Measurements from ENCODE around the gene SKAP1. TPM values are rescaled to one million over a fixed set of nuclear protein-coding genes. Genes with fewer than 3 reads are reported as not detected.

SKAP1 gene
- total RNA-seq, 1 donor from 2014 or later, result 51.9 TPM

DNA sequence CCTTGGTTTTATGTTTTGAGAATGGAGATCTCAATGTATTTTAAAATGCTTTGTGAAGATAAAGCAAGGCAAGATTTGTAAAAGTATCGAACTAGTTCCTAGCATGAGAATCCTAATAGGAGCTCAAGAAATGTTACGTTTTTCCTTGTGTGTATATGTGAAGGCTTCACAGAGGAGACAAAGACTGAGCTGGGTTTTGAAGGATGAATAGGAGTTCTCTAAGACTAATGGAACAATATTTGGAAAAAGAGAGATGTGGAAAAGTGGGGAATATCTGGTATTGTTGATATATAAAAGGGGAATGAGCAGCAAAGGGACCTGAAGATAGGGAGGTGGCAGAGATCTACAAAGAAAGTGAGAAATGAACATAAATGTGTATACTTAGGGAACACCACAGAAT lies 195.1 kb downstream of the SKAP1 start:
- Mint-ChIP-seq H3K27me3 (ENCODE audit: insufficient read depth) (no peaks in the 10 kb centered on the region), H3K9me3 (no peaks in the 10 kb centered on the region), H3K27ac (no peak overlapping the region), H3K36me3 (ENCODE audit: low read depth) (peaks cover 14% of the 10 kb centered on the region), H3K4me3 (no peak overlapping the region), H3K4me1 (ENCODE audit: low read depth) (peaks cover 28% of the 10 kb centered on the region)
- DNase-seq (ENCODE audit: low spot score), result no peak
- intact Hi-C loops (cut with micrococcal nuclease), result no loop called here

DNA sequence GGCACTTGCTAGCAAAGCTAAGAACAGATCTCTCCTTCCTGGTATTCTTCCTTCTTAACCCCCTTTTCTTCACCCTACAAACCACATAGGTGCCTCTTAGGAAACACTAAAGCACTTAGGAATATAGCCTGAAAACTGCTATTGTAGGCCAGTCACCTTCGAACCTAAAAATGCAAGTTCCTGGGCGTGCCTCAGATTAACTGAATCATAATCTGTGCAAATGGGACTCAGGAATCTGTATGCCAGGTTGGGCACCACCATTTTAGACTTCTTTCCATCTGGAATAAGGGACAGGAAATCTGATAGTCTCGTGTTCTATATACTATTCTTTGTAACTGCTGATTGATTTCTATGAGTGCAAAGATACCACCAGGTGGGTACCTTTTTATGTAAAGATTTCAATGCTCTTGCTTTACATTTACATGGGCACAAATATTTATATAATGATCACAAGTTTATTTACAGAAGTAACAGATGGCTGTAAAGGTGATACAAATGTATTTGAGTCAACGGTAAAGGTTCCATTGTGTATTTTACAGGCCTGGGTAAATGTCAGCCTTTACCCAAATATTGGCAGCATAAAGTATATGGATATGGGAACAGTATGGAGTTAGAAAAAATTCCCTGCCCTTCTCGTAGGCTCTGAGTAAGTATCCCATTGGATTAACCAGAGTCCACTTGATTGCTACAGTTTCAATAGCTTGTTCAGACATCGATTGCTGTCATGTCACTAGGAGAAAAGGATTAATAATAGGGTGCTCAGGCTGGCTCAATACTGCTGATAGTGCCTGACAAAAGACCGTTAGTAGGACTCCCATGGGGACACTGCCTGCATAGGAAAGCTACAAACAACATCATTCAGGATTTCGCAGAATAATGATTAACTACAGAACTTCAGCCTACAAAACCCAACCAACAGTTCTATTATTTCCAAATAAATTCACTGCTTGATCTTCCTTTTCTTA lies 197.7 kb downstream of the SKAP1 start:
- Mint-ChIP-seq H3K4me3 (no peak overlapping the region), H3K4me1 (ENCODE audit: low read depth) (peaks cover 13% of the 10 kb centered on the region), H3K9me3 (no peaks in the 10 kb centered on the region), H3K27me3 (ENCODE audit: insufficient read depth) (no peaks in the 10 kb centered on the region), H3K36me3 (ENCODE audit: low read depth) (peaks cover 9% of the 10 kb centered on the region), H3K27ac (no peak overlapping the region)
- no peak for DNase-seq (ENCODE audit: low spot score)
- intact Hi-C loops (cut with micrococcal nuclease), result no loop called here

DNA sequence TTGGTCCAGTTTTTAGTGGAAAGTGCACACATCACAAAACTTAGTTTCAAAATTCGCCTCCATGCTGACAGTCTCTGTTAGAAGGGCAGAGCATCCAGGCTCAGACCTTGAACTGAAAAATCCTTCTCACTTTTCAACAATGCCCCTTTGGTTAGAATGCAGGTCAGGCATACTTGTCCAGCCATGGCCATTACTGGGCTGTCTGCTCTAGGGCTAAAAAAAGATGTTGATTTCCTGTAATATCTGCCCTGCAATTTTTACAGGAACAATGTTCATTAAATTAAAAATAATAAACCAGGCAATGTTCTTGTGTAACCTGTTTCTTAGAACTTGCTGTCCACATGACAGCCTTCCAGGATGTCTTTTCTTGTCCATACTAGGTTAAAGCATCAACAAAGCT lies 200.1 kb downstream of the SKAP1 start:
- Mint-ChIP-seq H3K27me3 (ENCODE audit: insufficient read depth) (no peaks in the 10 kb centered on the region), H3K9me3 (no peaks in the 10 kb centered on the region), H3K4me3 (no peak overlapping the region), H3K27ac (no peak overlapping the region), H3K4me1 (ENCODE audit: low read depth) (peaks cover 9% of the 10 kb centered on the region), H3K36me3 (ENCODE audit: low read depth) (peaks cover 7% of the 10 kb centered on the region)
- intact Hi-C loops (cut with micrococcal nuclease), result no loop called here
- DNase-seq (ENCODE audit: low spot score), result no peak

- Mint-ChIP-seq H3K4me1 (ENCODE audit: low read depth) (peaks cover 20% of the 10 kb centered on the region), H3K27ac (no peak overlapping the region), H3K27me3 (ENCODE audit: insufficient read depth) (no peaks in the 10 kb centered on the region), H3K4me3 (no peak overlapping the region), H3K36me3 (ENCODE audit: low read depth) (peaks cover 4% of the 10 kb centered on the region), H3K9me3 (no peaks in the 10 kb centered on the region)
- intact Hi-C loops (cut with micrococcal nuclease), result no loop called here
- no peak for DNase-seq (ENCODE audit: low spot score)
These were observed 201.3 kb downstream of the SKAP1 start for GRCh38 chr17:48228720-48229119.

GRCh38 chr17:48225725-48226567 lies 204.1 kb downstream of the SKAP1 start:
- no peak for DNase-seq (ENCODE audit: low spot score)
- no peaks in the 10 kb centered on the region for H3K27me3 Mint-ChIP-seq (ENCODE audit: insufficient read depth)
- peaks cover 4% of the 10 kb centered on the region for H3K36me3 Mint-ChIP-seq (ENCODE audit: low read depth)
- no peak overlapping the region for H3K4me3 Mint-ChIP-seq
- H3K4me1 Mint-ChIP-seq (ENCODE audit: low read depth), result peaks cover 22% of the 10 kb centered on the region
- intact Hi-C loops (cut with micrococcal nuclease), result no loop called here
- H3K27ac Mint-ChIP-seq, result no peak overlapping the region
- H3K9me3 Mint-ChIP-seq, result no peaks in the 10 kb centered on the region

GRCh38 chr17:48223945-48224344 lies 206.1 kb downstream of the SKAP1 start:
- Mint-ChIP-seq H3K27me3 (ENCODE audit: insufficient read depth) (no peaks in the 10 kb centered on the region), H3K9me3 (no peaks in the 10 kb centered on the region), H3K4me3 (no peak overlapping the region), H3K36me3 (ENCODE audit: low read depth) (peaks cover 2% of the 10 kb centered on the region), H3K4me1 (ENCODE audit: low read depth) (peaks cover 22% of the 10 kb centered on the region), H3K27ac (no peak overlapping the region)
- intact Hi-C loops (cut with micrococcal nuclease), result no loop called here
- DNase-seq (ENCODE audit: low spot score), result no peak

DNA sequence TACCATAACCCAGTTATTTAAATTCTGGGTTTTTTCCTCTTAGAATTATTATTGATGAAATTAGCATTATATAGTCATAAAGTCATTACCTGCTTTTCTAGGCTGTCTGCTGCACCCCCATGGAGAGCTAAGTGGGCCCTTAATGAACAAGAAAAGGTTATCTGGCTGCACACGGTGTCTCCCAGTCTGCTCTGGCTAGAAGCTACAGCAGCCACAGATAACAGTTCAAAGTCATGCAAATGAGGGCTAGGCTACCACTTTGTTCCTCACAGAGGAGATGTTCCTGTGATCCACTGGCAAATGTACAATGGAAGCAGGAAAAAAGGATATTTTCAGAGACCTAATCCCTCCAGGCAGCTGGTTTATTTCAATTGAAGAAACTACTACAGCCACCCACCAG lies 210.4 kb downstream of the SKAP1 start:
- intact Hi-C loops (cut with micrococcal nuclease), result no loop called here

DNA sequence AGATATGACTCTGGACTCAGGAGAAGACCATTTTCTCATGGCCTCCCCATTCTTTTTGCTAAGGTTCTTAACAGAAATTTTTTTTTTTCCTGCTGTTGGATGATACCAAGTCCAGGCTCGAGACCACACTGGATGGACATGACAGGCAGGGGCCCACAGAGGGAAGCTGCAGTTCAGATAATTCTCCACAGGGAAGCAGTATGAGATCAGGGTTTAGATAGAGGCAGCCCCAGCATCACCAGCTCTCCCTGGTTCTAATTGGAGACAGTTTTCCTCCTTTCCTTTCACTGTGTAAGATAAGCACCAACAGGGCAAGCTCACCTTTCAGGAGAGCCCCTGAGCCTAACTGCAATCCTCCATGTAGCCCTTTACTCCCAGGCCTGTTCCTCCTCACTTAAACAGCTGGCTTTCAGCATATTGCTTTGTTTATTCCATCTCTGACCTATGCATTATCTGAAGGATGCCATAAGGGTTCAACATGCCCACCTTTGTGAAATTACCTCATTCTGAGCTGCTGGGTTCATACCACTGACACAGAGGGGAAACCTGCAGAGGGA lies 214.4 kb downstream of the SKAP1 start:
- intact Hi-C loops (cut with micrococcal nuclease), result no loop called here
- Mint-ChIP-seq H3K9me3 (no peaks in the 10 kb centered on the region), H3K27me3 (ENCODE audit: insufficient read depth) (no peaks in the 10 kb centered on the region), H3K36me3 (ENCODE audit: low read depth) (peaks cover 8% of the 10 kb centered on the region), H3K4me1 (ENCODE audit: low read depth) (no peaks in the 10 kb centered on the region), H3K27ac (no peak overlapping the region), H3K4me3 (no peak overlapping the region)
- DNase-seq (ENCODE audit: low spot score), result no peak

More for the DNA sequence above, 210.4 kb downstream of the SKAP1 start:
- Mint-ChIP-seq H3K36me3 (ENCODE audit: low read depth) (peaks cover 3% of the 10 kb centered on the region), H3K27ac (no peak overlapping the region), H3K9me3 (no peaks in the 10 kb centered on the region), H3K4me1 (ENCODE audit: low read depth) (peaks cover 11% of the 10 kb centered on the region), H3K27me3 (ENCODE audit: insufficient read depth) (no peaks in the 10 kb centered on the region), H3K4me3 (no peak overlapping the region)
- no peak for DNase-seq (ENCODE audit: low spot score)

GRCh38 chr17:48213797-48214196 lies 216.2 kb downstream of the SKAP1 start:
- no peaks in the 10 kb centered on the region for H3K9me3 Mint-ChIP-seq
- H3K36me3 Mint-ChIP-seq (ENCODE audit: low read depth), result peaks cover 10% of the 10 kb centered on the region
- H3K27me3 Mint-ChIP-seq (ENCODE audit: insufficient read depth), result no peaks in the 10 kb centered on the region
- H3K4me1 Mint-ChIP-seq (ENCODE audit: low read depth), result no peaks in the 10 kb centered on the region
- no peak overlapping the region for H3K27ac Mint-ChIP-seq
- DNase-seq (ENCODE audit: low spot score), result no peak
- intact Hi-C loops (cut with micrococcal nuclease), result no loop called here
- H3K4me3 Mint-ChIP-seq, result no peak overlapping the region

DNA sequence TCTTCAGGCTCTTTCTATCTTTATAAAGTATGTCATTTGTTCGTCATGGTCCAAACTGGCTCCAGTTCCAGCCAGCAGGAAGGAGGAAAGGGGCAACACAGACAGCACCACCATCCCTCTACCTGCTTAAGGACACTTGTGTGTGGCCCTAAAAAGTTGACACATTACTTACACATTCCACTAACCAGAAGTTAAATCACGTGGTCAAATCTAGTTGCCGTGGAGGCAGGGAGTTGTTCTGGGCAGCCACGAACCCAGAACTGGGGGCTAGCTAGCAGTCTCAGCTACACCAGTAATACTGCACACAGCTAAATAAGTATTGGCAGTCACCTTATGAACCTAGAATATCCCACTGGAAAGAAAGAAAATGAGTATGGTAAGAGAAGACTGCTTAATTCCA lies 218.2 kb downstream of the SKAP1 start:
- no peak overlapping the region for H3K4me3 Mint-ChIP-seq
- no peak for DNase-seq (ENCODE audit: low spot score)
- H3K27me3 Mint-ChIP-seq (ENCODE audit: insufficient read depth), result no peaks in the 10 kb centered on the region
- no peak overlapping the region for H3K27ac Mint-ChIP-seq
- no peaks in the 10 kb centered on the region for H3K9me3 Mint-ChIP-seq
- no peaks in the 10 kb centered on the region for H3K4me1 Mint-ChIP-seq (ENCODE audit: low read depth)
- intact Hi-C loops (cut with micrococcal nuclease), result no loop called here
- H3K36me3 Mint-ChIP-seq (ENCODE audit: low read depth), result peaks cover 7% of the 10 kb centered on the region

DNA sequence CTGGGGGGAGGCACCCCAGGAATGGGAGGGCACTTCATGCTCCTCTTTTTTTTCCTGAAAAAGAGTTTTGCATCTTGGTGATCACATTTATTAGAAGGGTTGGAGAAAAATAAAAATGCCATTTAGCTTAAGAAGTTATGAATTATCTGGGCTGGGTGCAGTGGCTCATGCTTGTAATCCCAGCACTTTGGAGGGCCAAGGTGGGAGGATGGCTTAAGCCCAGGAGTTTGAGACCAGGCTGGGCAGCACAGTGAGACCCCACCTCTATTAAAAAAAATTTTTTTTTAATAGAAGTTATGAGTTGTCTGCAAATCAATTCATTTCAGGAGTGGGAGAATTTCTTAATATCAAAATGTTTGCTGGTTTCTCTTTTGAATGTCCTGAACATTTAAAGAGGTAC lies 219.0 kb downstream of the SKAP1 start:
- no peak overlapping the region for H3K27ac Mint-ChIP-seq
- no peak overlapping the region for H3K4me3 Mint-ChIP-seq
- no peak for DNase-seq (ENCODE audit: low spot score)
- H3K27me3 Mint-ChIP-seq (ENCODE audit: insufficient read depth), result no peaks in the 10 kb centered on the region
- no peaks in the 10 kb centered on the region for H3K4me1 Mint-ChIP-seq (ENCODE audit: low read depth)
- no peaks in the 10 kb centered on the region for H3K9me3 Mint-ChIP-seq
- intact Hi-C loops (cut with micrococcal nuclease), result no loop called here
- H3K36me3 Mint-ChIP-seq (ENCODE audit: low read depth), result peaks cover 7% of the 10 kb centered on the region

- no peak for DNase-seq (ENCODE audit: low spot score)
- H3K4me1 Mint-ChIP-seq (ENCODE audit: low read depth), result no peaks in the 10 kb centered on the region
- H3K36me3 Mint-ChIP-seq (ENCODE audit: low read depth), result peaks cover 9% of the 10 kb centered on the region
- no peak overlapping the region for H3K27ac Mint-ChIP-seq
- intact Hi-C loops (cut with micrococcal nuclease), result no loop called here
- no peaks in the 10 kb centered on the region for H3K9me3 Mint-ChIP-seq
- H3K27me3 Mint-ChIP-seq (ENCODE audit: insufficient read depth), result no peaks in the 10 kb centered on the region
- no peak overlapping the region for H3K4me3 Mint-ChIP-seq
These were observed 220.0 kb downstream of the SKAP1 start for GRCh38 chr17:48209973-48210372.
